CD4-positive, alpha-beta T cell (primary cell): ENCODE results near the gene AKAP8L. TPM values are rescaled to one million over a fixed set of nuclear protein-coding genes. Genes with fewer than 3 reads are reported as not detected.

Experiments
- ATAC-seq: fragments of 200-7000 bp; cut with Tn5 transposase; one replicate; pipeline ENCODE4 v1.10.0; 2022; ENCODE audit warnings: mild to moderate bottlenecking; ENCODE audit not compliant: poor library complexity
- CTCF ChIA-PET: fragments of 350-600 bp; sonication (Branson Sonifier 250); formaldehyde crosslinking; loops from one replicate; lab custom pipeline; 2021; ENCODE audit warnings: antibody characterized with exemption, inconsistent platforms; lab: Charles Lee
- POLR2A ChIA-PET: fragments of 350-600 bp; sonication (Branson Sonifier 250); formaldehyde crosslinking; loops from one replicate; lab custom pipeline; 2021; ENCODE audit warnings: antibody characterized with exemption, inconsistent platforms; lab: Charles Lee
- DNase-seq, 14 experiments: peaks; one replicate each; pipeline ENCODE4 v3.0.0-alpha.2; 2013 to 2020; ENCODE audit warnings: mixed read lengths in 2 of 14
- H3K27ac ChIP-seq, 2 donors: one replicate each; pipeline versions ENCODE4 v1.5.1 to v1.7.0; 2013; ENCODE audit warnings: low read length in 2 of 2, low read depth in 1 of 2, mild to moderate bottlenecking in 1 of 2
- H3K27me3 ChIP-seq, 2 experiments: 1 replicate in 1 of 2; 2 replicates in 1 of 2; pipeline versions ENCODE4 v1.6.1 to v1.7.0; 2013; ENCODE audit warnings: low read length in 2 of 2, control low read depth in 1 of 2, mild to moderate bottlenecking in 1 of 2, moderate library complexity in 1 of 2; ENCODE audit not compliant: insufficient read depth in 2 of 2, control insufficient read depth in 1 of 2
- H3K36me3 ChIP-seq: one replicate; pipeline ENCODE4 v1.6.1; 2013; ENCODE audit warnings: low read length, control low read depth; ENCODE audit not compliant: insufficient read depth
- H3K4me1 ChIP-seq: one replicate; pipeline ENCODE4 v1.6.1; 2013; ENCODE audit warnings: low read length, control low read depth; ENCODE audit not compliant: insufficient read depth
- H3K4me3 ChIP-seq: one replicate; pipeline ENCODE4 v1.5.1; 2013; ENCODE audit warnings: mild to moderate bottlenecking, low read length, moderate library complexity
- H3K9me3 ChIP-seq, 2 experiments: 1 replicate in 1 of 2; 2 replicates in 1 of 2; pipeline versions ENCODE4 v1.6.1 to v1.7.0; 2013; ENCODE audit warnings: low read length in 2 of 2, mild to moderate bottlenecking in 2 of 2, control low read depth in 1 of 2, moderate library complexity in 1 of 2; ENCODE audit not compliant: control insufficient read depth in 1 of 2, insufficient read depth in 1 of 2
- H3K27ac Mint-ChIP-seq: one replicate; pipeline ENCODE4 v1.8.0; 2020; ENCODE audit warnings: mixed read lengths
- H3K27me3 Mint-ChIP-seq: one replicate; pipeline ENCODE4 v1.8.0; 2021; ENCODE audit warnings: mixed read lengths
- H3K36me3 Mint-ChIP-seq: one replicate; pipeline ENCODE4 v1.8.0; 2021; ENCODE audit warnings: low read depth, mixed read lengths
- H3K4me1 Mint-ChIP-seq: one replicate; pipeline ENCODE4 v1.8.0; 2021; ENCODE audit warnings: low read depth, mixed read lengths
- H3K4me3 Mint-ChIP-seq: one replicate; pipeline ENCODE4 v1.8.0; 2020; ENCODE audit warnings: mild to moderate bottlenecking, mixed read lengths
- H3K9me3 Mint-ChIP-seq: one replicate; pipeline ENCODE4 v1.8.0; 2020; ENCODE audit warnings: mixed read lengths
- CTCF ChIP-seq: fragments of 200-600 bp; IDR thresholded peaks from one replicate; pipeline ENCODE4 v1.8.0; 2022; ENCODE audit warnings: antibody characterized with exemption, mild to moderate bottlenecking
- intact Hi-C, 2 experiments: fragments of 100-400 bp; cut with DNase I in 1 of 2; cut with micrococcal nuclease in 1 of 2; formaldehyde crosslinking; loops; one replicate each; pipeline versions ENCODE4 v1.15.1 to v1.9.0; 2023 to 2025; cut with DNase I, micrococcal nuclease
- total RNA-seq, 174 experiments: library from RNA in 2 of 174; stranded (reverse) in 2 of 174; gene quantifications; one replicate each; pipeline ENCODE4 v1.2.3 and lab custom pipeline; 2021 to 2026

Gene AKAP8L
- total RNA-seq, 2 experiments from 2014 or later = 157 to 162 TPM

DNA sequence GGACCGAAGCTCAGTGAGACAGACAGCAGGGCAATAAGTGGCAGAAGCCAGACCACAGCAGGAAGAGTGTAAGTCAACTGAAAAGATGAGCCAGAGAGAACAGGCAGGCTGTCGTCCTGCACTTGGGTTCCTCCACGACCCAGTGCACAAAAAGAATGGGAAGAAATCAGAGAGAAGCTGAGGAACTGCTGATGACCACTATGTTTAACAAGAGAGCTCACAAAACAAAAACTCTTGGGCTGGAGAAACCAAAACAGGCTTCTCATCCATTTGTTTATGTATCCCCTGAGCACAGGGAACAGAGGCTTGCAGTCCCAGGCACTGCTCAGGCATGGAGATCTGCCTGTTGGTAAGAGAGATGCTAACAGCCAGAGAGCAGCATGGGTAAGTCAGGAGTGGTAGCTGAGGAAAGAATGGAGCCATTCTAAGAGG is 14.0 kb downstream of the AKAP8L start:
- TF ChIP-seq CTCF = no peak
- Mint-ChIP-seq H3K4me1 (peaks cover 45% of the 10 kb centered on the region), H3K27me3 (no peaks in the 10 kb centered on the region), H3K4me3 (no peak overlapping the region), H3K27ac (no peak overlapping the region), H3K36me3 (peaks cover 83% of the 10 kb centered on the region), H3K9me3 (no peaks in the 10 kb centered on the region)
- H3K27ac ChIP-seq = no peak overlapping the region
- DNase-seq (peak in 1 of 14 experiments; percentile 3), ATAC-seq (no peak)
- CTCF ChIA-PET = interaction anchor here (0.6 kb wide), 1 partner anchor 246 kb away, joined by 3 read pairs; no protein-coding TSS in a partner anchor
- peaks cover 9% of the 10 kb centered on the region for H3K4me1 ChIP-seq
- H3K27me3 ChIP-seq = no peaks in the 10 kb centered on the region
- H3K36me3 ChIP-seq = peaks cover 72% of the 10 kb centered on the region
- POLR2A ChIA-PET = no interaction called here
- H3K9me3 ChIP-seq = no peaks in the 10 kb centered on the region
- intact Hi-C loops = no loop called here
- H3K4me3 ChIP-seq = no peak overlapping the region

DNA sequence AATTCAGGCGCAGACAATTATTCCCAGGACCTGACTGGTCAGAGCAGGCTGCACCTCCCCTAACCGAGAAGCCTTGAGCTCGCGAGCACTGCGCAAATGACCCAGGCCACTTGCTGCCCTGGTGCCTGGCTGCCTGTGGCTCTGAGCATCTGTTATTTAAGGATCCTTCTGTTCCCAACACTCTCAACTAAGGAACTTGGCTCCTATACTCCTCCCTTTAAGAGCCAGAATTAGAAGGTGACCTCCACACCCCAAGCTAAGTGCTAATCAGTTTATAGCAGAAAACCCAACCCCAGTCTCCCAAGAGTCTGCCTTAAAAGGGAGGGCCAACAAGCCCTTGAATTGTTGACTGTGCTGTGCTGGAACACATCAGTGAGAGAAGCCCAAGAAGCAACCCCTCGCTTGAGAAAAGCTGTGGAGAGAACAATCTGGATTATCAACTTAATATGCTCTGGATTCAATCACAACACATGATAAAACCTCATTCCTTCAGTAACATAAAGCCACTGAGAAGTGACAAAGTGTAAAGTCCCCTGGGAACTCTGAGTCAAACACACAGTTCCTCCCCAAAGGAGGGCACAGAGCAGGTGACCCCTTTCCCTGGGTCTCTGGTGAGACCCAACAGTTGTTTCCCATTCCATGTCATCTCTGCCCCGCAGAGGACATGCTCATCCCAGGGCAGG is 14.6 kb downstream of the AKAP8L start:
- Mint-ChIP-seq H3K9me3 (no peaks in the 10 kb centered on the region), H3K27me3 (no peaks in the 10 kb centered on the region), H3K27ac (no peak overlapping the region), H3K36me3 (peaks cover 83% of the 10 kb centered on the region), H3K4me1 (peaks cover 40% of the 10 kb centered on the region), H3K4me3 (no peak overlapping the region)
- intact Hi-C loops = no loop called here
- DNase-seq (peak in 1 of 14 experiments; percentile 2), ATAC-seq (no peak)
- Histone ChIP-seq H3K4me1 (peaks cover 6% of the 10 kb centered on the region), H3K36me3 (peaks cover 72% of the 10 kb centered on the region), H3K27ac (no peak overlapping the region), H3K4me3 (no peak overlapping the region), H3K9me3 (no peaks in the 10 kb centered on the region), H3K27me3 (no peaks in the 10 kb centered on the region)
- POLR2A ChIA-PET = no interaction called here
- CTCF ChIA-PET = interaction anchor here (0.6 kb wide), 1 partner anchor 246 kb away, joined by 3 read pairs; no protein-coding TSS in a partner anchor
- no peak for TF ChIP-seq CTCF

DNA sequence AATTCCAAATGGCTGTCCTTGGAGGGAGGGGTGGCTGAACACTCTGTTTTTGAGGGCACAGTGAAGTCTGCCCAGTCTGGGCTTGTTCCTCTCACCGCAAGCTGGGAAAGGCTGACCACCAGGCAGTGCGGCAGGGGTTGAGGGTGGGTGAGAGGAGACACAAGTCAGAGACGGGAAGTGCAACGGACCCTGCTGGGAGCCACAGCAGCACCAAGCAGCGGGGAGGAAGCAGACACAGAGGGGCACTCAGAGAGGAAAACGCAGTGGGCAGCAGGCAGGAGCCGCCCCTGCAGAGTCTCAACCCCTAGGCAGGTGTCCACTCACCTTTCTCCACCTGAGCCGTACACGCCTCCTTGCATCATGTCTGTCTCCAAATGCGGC is 15.6 kb downstream of the AKAP8L start:
- POLR2A ChIA-PET = no interaction called here

More for the DNA sequence above, 15.6 kb downstream of the AKAP8L start:
- no peaks in the 10 kb centered on the region for H3K27me3 ChIP-seq
- H3K9me3 ChIP-seq = no peaks in the 10 kb centered on the region
- H3K27me3 Mint-ChIP-seq = no peaks in the 10 kb centered on the region
- TF ChIP-seq CTCF = no peak
- H3K9me3 Mint-ChIP-seq = no peaks in the 10 kb centered on the region
- ATAC-seq = no peak
- CTCF ChIA-PET = no interaction called here
- intact Hi-C loops = no loop called here
- peaks cover 33% of the 10 kb centered on the region for H3K4me1 Mint-ChIP-seq
- H3K4me3 Mint-ChIP-seq = no peak overlapping the region
- peaks cover 76% of the 10 kb centered on the region for H3K36me3 Mint-ChIP-seq
- H3K4me3 ChIP-seq = no peak overlapping the region
- H3K4me1 ChIP-seq = peaks cover 6% of the 10 kb centered on the region
- peaks cover 80% of the 10 kb centered on the region for H3K36me3 ChIP-seq
- H3K27ac ChIP-seq = no peak overlapping the region
- no peak for DNase-seq
- no peak overlapping the region for H3K27ac Mint-ChIP-seq
